Activated CD8-positive, alpha-beta T cell treated with anti-CD3 and anti-CD28 coated beads for 36 hours (primary cell): ENCODE results near the gene CRHR2. TPM values are rescaled to one million over a fixed set of nuclear protein-coding genes. Genes with fewer than 3 reads are reported as not detected.

Experiments
- ATAC-seq: fragments of 200-7000 bp; cut with Tn5 transposase; one replicate; pipeline ENCODE4 v1.10.0; 2021; ENCODE audit warnings: mild to moderate bottlenecking, moderate library complexity
- CTCF ChIA-PET: fragments of 350-600 bp; sonication (Branson Sonifier 250); formaldehyde crosslinking; loops from one replicate; lab custom pipeline; 2021; ENCODE audit warnings: antibody characterized with exemption; lab: Charles Lee
- POLR2A ChIA-PET: fragments of 350-600 bp; sonication (Branson Sonifier 250); formaldehyde crosslinking; loops from one replicate; lab custom pipeline; 2021; ENCODE audit warnings: antibody characterized with exemption; lab: Charles Lee
- DNase-seq: peaks from one replicate; pipeline ENCODE4 v3.0.0-alpha.2; 2020
- H3K27ac Mint-ChIP-seq: one replicate; pipeline ENCODE4 v1.8.0; 2021; ENCODE audit warnings: mild to moderate bottlenecking, mixed read lengths
- H3K27me3 Mint-ChIP-seq: one replicate; pipeline ENCODE4 v1.8.0; 2021; ENCODE audit warnings: mixed read lengths
- H3K36me3 Mint-ChIP-seq: one replicate; pipeline ENCODE4 v1.8.0; 2021; ENCODE audit warnings: low read depth, mixed read lengths
- H3K4me1 Mint-ChIP-seq: one replicate; pipeline ENCODE4 v1.8.0; 2021; ENCODE audit warnings: low read depth, mixed read lengths
- H3K4me3 Mint-ChIP-seq: one replicate; pipeline ENCODE4 v1.8.0; 2021; ENCODE audit warnings: mild to moderate bottlenecking, moderate library complexity, mixed read lengths
- H3K9me3 Mint-ChIP-seq: one replicate; pipeline ENCODE4 v1.8.0; 2021; ENCODE audit warnings: mixed read lengths
- CTCF ChIP-seq: fragments of 200-600 bp; IDR thresholded peaks from one replicate; pipeline ENCODE4 v1.8.0; 2022; ENCODE audit warnings: antibody characterized with exemption, mild to moderate bottlenecking
- intact Hi-C: fragments of 100-400 bp; cut with micrococcal nuclease; formaldehyde crosslinking; loops from one replicate; pipeline ENCODE4 v1.10.0; 2022
- total RNA-seq, 2 experiments: library from RNA; stranded (reverse); gene quantifications; one replicate each; pipeline ENCODE4 v1.2.3, GENCODE V29; 2021

CRHR2 gene
- total RNA-seq, 2 experiments from 2014 or later = not detected

GRCh38 chr7:30633223-30633622 lies 49.0 kb downstream of the CRHR2 start:
- Mint-ChIP-seq H3K36me3 (peaks cover 62% of the 10 kb centered on the region), H3K4me3 (no peak overlapping the region), H3K4me1 (no peaks in the 10 kb centered on the region), H3K27ac (peak overlapping the region; percentile 49), H3K27me3 (no peaks in the 10 kb centered on the region), H3K9me3 (peaks cover 2% of the 10 kb centered on the region)
- CTCF ChIA-PET = no interaction called here
- DNase-seq (no peak), ATAC-seq (no peak)
- intact Hi-C loops = loop anchor here (10.0 kb wide), 1 partner anchor 102 kb away; no protein-coding TSS in a partner anchor
- TF ChIP-seq CTCF = no peak
- POLR2A ChIA-PET = interaction anchor here (0.5 to 1.9 kb wide), 2 partner anchors 11 to 13 kb away, joined by 3 to 5 read pairs; no protein-coding TSS in a partner anchor

- CTCF ChIA-PET = interaction anchor here (0.8 kb wide), 1 partner anchor 15 kb away, joined by 3 read pairs; no protein-coding TSS in a partner anchor
- intact Hi-C loops = loop anchor here (10.0 kb wide), 1 partner anchor 104 kb away; no protein-coding TSS in a partner anchor
- ATAC-seq (no peak), DNase-seq (no peak)
- no peak overlapping the region for H3K4me3 Mint-ChIP-seq
- no peak for TF ChIP-seq CTCF
- peaks cover 73% of the 10 kb centered on the region for H3K36me3 Mint-ChIP-seq
- H3K27ac Mint-ChIP-seq = no peak overlapping the region
- POLR2A ChIA-PET = interaction anchor here (1.7 kb wide), 1 partner anchor 33 kb away, joined by 4 read pairs; no protein-coding TSS in a partner anchor
- peaks cover under 1% of the 10 kb centered on the region for H3K9me3 Mint-ChIP-seq
- peaks cover 14% of the 10 kb centered on the region for H3K4me1 Mint-ChIP-seq
- H3K27me3 Mint-ChIP-seq = no peaks in the 10 kb centered on the region
Measured at GRCh38 chr7:30630986-30631385, 51.3 kb downstream of the CRHR2 start.

GRCh38 chr7:30627026-30627425 lies 55.2 kb downstream of the CRHR2 start:
- POLR2A ChIA-PET = interaction anchor here (0.9 kb wide), 1 partner anchor 27 kb away, joined by 4 read pairs; no protein-coding TSS in a partner anchor
- DNase-seq = peak; percentile 46
- TF ChIP-seq CTCF = no peak
- intact Hi-C loops = no loop called here
- Mint-ChIP-seq H3K4me3 (no peak overlapping the region), H3K4me1 (peaks cover 22% of the 10 kb centered on the region), H3K36me3 (peaks cover 63% of the 10 kb centered on the region), H3K9me3 (no peaks in the 10 kb centered on the region), H3K27ac (peak overlapping the region; percentile 89), H3K27me3 (no peaks in the 10 kb centered on the region)
- ATAC-seq = peak; percentile 87
- CTCF ChIA-PET = interaction anchor here (1.0 to 1.3 kb wide), 4 partner anchors 14 to 113 kb away, joined by 3 to 5 read pairs (median 3); no protein-coding TSS in a partner anchor

- ATAC-seq = no peak
- H3K27me3 Mint-ChIP-seq = no peaks in the 10 kb centered on the region
- CTCF ChIA-PET = no interaction called here
- intact Hi-C loops = no loop called here
- no peak overlapping the region for H3K4me3 Mint-ChIP-seq
- POLR2A ChIA-PET = interaction anchor here (1.0 kb wide), 1 partner anchor 10 kb away, joined by 4 read pairs; no protein-coding TSS in a partner anchor
- no peak for TF ChIP-seq CTCF
- H3K9me3 Mint-ChIP-seq = no peaks in the 10 kb centered on the region
- DNase-seq = no peak
- H3K4me1 Mint-ChIP-seq = peaks cover 22% of the 10 kb centered on the region
- peak overlapping the region; percentile 89 for H3K27ac Mint-ChIP-seq
- peaks cover 68% of the 10 kb centered on the region for H3K36me3 Mint-ChIP-seq
Measured at GRCh38 chr7:30625283-30625682, 57.0 kb downstream of the CRHR2 start.

- no peaks in the 10 kb centered on the region for H3K9me3 Mint-ChIP-seq
- H3K27me3 Mint-ChIP-seq = no peaks in the 10 kb centered on the region
- POLR2A ChIA-PET = interaction anchor here (1.3 to 2.0 kb wide), 4 partner anchors 10 to 17 kb away, joined by 5 to 7 read pairs (median 6); no protein-coding TSS in a partner anchor
Measured at GRCh38 chr7:30618961-30619360, 63.3 kb downstream of the CRHR2 start.

More at GRCh38 chr7:30618961-30619360, 63.3 kb downstream of the CRHR2 start:
- CTCF ChIA-PET = interaction anchor here (2.6 kb wide), 1 partner anchor 121 kb away, joined by 13 read pairs; no protein-coding TSS in a partner anchor
- peak overlapping the region; percentile 7 for H3K27ac Mint-ChIP-seq
- ATAC-seq (no peak), DNase-seq (no peak)
- H3K4me3 Mint-ChIP-seq = no peak overlapping the region
- no peak for TF ChIP-seq CTCF
- peaks cover 6% of the 10 kb centered on the region for H3K4me1 Mint-ChIP-seq
- intact Hi-C loops = no loop called here
- peaks cover 68% of the 10 kb centered on the region for H3K36me3 Mint-ChIP-seq
